ENCODE data around the gene CLDN11. TPM values are rescaled to one million over a fixed set of nuclear protein-coding genes. Genes with fewer than 3 reads are reported as not detected.

CLDN11 gene
- total RNA-seq, 2 donors from 2014 or later: 1.3 to 7.2 TPM

GRCh38 chr3:170413291-170413690 lies 5.4 kb upstream of the CLDN11 start:
- no peaks in the 10 kb centered on the region for H3K4me1 ChIP-seq
- H3K27me3 ChIP-seq: peaks cover 6% of the 10 kb centered on the region
- no peak overlapping the region for H3K9ac ChIP-seq (ENCODE audit: low read depth in 2 of 2, low read length in 2 of 2)
- H3K9me3 ChIP-seq: no peaks in the 10 kb centered on the region
- no peak overlapping the region for H3K27ac ChIP-seq
- DNase-seq: no peak
- intact Hi-C loops (cut with DNase I): loop anchor here (10.0 kb wide), 1 partner anchor 432 kb away; no protein-coding TSS in a partner anchor
- no peak for TF ChIP-seq CTCF (IDR thresholded peaks at IDR 0.05)
- no peaks in the 10 kb centered on the region for H3K36me3 ChIP-seq
- no peak overlapping the region for H3K4me3 ChIP-seq

DNA sequence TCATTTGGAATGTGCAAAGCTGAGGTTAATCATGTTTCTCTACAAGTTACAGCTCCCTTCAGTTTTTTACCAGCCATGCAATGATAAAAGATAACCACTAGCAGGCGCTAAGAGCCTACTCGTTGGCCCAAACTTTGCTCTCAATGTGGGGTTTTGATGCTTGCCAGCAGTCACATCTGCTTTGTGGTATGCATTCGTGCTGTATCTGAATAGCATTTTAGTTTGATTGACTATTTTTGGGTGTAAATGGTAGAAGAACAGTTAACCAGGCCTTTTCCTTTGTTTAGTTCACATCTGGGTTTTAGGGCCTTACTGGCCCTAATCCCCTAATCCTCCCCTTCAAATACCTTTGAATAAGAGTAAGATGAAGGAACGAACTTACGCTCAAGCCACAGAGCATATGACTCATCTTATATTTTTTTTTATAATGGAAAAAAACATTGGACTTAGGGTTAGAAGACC lies 4.4 kb upstream of the CLDN11 start:
- Histone ChIP-seq H3K27ac (no peak overlapping the region), H3K4me3 (no peak overlapping the region), H3K27me3 (peaks cover 15% of the 10 kb centered on the region), H3K36me3 (no peaks in the 10 kb centered on the region), H3K9ac (ENCODE audit: low read depth in 2 of 2, low read length in 2 of 2) (no peak overlapping the region), H3K4me1 (no peaks in the 10 kb centered on the region), H3K9me3 (no peaks in the 10 kb centered on the region)
- intact Hi-C loops (cut with DNase I): loop anchor here (10.0 kb wide), 1 partner anchor 431 kb away; no protein-coding TSS in a partner anchor
- DNase-seq: no peak
- peak; percentile 90 for TF ChIP-seq CTCF (IDR thresholded peaks at IDR 0.05)

DNA sequence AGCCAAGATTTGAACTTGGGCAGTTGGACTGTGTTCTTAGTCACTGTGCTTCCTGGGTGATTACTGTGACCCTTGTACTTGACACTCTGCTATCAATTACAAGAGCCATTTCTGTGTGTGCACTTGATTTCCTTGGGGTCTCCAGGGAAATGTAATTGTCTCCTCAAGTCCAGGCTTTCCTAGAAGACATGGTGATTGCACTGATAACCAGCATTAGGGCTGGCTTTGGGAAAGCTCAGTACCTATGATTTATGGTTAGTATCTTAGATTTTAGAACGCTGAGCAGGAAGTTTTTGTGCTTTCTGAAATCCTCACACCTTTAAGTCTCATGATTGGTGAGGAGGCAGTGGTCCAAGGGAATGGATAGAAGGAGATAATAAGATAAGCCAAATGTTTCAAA lies 1.6 kb upstream of the CLDN11 start:
- TF ChIP-seq CTCF (IDR thresholded peaks at IDR 0.05): no peak
- Histone ChIP-seq H3K9me3 (no peaks in the 10 kb centered on the region), H3K27ac (no peak overlapping the region), H3K36me3 (no peaks in the 10 kb centered on the region), H3K4me1 (no peaks in the 10 kb centered on the region), H3K4me3 (no peak overlapping the region), H3K9ac (ENCODE audit: low read depth in 2 of 2, low read length in 2 of 2) (no peak overlapping the region), H3K27me3 (peaks cover 30% of the 10 kb centered on the region)
- no peak for DNase-seq
- intact Hi-C loops (cut with DNase I): loop anchor here (2.0 to 10.0 kb wide), 3 partner anchors 275 to 428 kb away; no protein-coding TSS in a partner anchor

GRCh38 chr3:170419557-170420087 lies 954 bp downstream of the CLDN11 start:
- DNase-seq: no peak

DNA sequence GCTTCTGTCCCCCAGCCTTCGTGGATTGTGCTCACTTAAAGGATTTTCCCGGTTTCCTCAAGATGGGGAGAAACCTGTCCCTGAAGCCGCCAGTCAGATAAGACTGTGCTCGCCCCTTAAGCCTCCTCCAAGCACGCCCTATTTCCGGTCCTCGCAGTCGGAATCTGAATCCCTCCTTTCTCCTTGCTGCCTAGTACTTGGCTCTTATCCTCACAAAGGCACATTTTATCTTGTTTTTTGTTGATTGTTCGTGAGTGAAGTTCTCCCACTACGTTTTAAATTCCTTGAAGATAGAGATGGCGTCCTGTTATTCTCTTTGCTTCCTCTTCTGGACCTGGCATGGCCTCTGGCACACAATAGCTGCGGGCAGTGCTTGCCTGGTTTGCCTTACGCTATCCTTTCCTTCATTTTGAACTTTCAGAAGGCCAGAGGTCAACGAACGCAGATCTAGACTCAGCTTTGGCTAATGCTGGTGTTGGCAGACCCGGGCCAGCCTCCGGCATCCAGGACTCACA lies 1.7 kb downstream of the CLDN11 start:
- H3K9ac ChIP-seq (ENCODE audit: low read depth in 2 of 2, low read length in 2 of 2): no peak overlapping the region
- intact Hi-C loops (cut with DNase I): no loop called here
- H3K27me3 ChIP-seq: peaks cover 30% of the 10 kb centered on the region
- H3K27ac ChIP-seq: no peak overlapping the region
- H3K4me3 ChIP-seq: no peak overlapping the region
- H3K36me3 ChIP-seq: no peaks in the 10 kb centered on the region
- H3K4me1 ChIP-seq: no peaks in the 10 kb centered on the region
- TF ChIP-seq CTCF (IDR thresholded peaks at IDR 0.05): no peak
- no peaks in the 10 kb centered on the region for H3K9me3 ChIP-seq
- no peak for DNase-seq

More at GRCh38 chr3:170419557-170420087, 954 bp downstream of the CLDN11 start:
- H3K27ac ChIP-seq: no peak overlapping the region
- no peaks in the 10 kb centered on the region for H3K4me1 ChIP-seq
- H3K4me3 ChIP-seq: peak overlapping the region; percentile 25
- no peak for TF ChIP-seq CTCF (IDR thresholded peaks at IDR 0.05)
- H3K9me3 ChIP-seq: no peaks in the 10 kb centered on the region
- peaks cover 30% of the 10 kb centered on the region for H3K27me3 ChIP-seq
- intact Hi-C loops (cut with DNase I): loop anchor here (5.0 to 10.0 kb wide), 2 partner anchors 273 to 425 kb away; no protein-coding TSS in a partner anchor
- H3K9ac ChIP-seq (ENCODE audit: low read depth in 2 of 2, low read length in 2 of 2): peak overlapping the region in 1 of 2 donors; percentile 26
- H3K36me3 ChIP-seq: no peaks in the 10 kb centered on the region
